ENCODE measurements around the gene MANEAL.
A peak's percentile ranks its signal among the peaks of the same experiment; 100 is the strongest.

DNA sequence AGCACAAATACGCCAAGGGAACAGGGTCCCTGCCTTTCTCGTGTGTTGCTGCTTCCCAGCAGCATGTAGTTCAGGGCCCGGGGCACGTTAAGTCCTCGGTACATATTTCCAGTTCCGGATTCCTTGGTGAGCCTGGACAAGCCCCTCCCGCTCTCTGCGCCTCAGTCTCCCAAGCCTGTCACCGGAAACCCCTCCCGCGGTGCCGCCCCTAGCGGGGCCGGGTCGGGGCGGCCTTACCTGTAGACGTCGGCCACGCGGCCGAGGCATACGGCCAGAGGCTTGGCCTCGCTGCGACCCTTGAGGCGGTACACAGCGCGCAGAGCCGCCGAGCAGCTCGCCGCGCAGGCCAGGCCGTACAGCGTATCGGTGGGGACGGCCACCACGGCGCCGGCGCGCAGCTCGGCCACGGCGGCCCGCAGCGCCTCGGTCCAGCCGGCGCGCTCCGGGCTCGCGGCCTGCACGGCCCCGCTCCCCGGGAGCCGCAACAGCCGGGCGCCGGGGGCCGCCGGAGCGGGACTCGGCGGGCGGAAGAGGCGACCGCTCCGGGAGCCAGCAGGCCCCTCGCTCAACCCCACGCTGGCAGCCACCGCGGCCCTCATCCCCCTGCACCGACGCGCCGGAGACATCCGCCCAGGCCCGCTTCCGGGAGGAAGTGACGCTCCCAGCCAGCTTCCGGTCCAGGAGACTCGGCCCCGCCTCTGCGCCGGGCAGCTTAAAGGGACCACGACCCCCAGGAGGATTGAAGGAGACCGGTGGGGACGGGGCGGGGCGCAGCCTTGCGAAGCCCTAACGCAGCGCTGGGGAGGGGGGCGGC, 14.1 kb downstream of the MANEAL start, which contains the start of the genes C1orf122 and YRDC:
- TF ChIP-seq CEBPB (IDR thresholded peaks at IDR 0.05; ENCODE audit: low read depth, low read length) (no peak), CTCF (conservative IDR thresholded peaks at IDR 0.05; ENCODE audit: low read depth, low read length) (no peak), FOS (IDR thresholded peaks at IDR 0.05; ENCODE audit: low read depth, low read length) (no peak), POLR2A (IDR thresholded peaks at IDR 0.05; ENCODE audit: low read depth, low read length) (peak; percentile 92)
- TF ChIP-seq, protein P1, sequence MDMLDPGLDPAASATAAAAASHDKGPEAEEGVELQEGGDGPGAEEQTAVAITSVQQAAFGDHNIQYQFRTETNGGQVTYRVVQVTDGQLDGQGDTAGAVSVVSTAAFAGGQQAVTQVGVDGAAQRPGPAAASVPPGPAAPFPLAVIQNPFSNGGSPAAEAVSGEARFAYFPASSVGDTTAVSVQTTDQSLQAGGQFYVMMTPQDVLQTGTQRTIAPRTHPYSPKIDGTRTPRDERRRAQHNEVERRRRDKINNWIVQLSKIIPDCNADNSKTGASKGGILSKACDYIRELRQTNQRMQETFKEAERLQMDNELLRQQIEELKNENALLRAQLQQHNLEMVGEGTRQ (IDR thresholded peaks at IDR 0.05; ENCODE audit: low read depth, low read length) = no peak
